ENCODE results near the gene COBL. TPM values are rescaled to one million over a fixed set of nuclear protein-coding genes. Genes with fewer than 3 reads are reported as not detected.

The COBL gene
- total and polyA plus RNA-seq, 12 donors, result 15.5 to 109 (median 87.8) TPM

- Histone ChIP-seq H3K4me1 (peaks cover 0 to 15% (median 0%) of the 10 kb centered on the region in 9 donors), H3K27me3 (peaks cover 0 to 3% (median 0%) of the 10 kb centered on the region in 7 donors), H3K36me3 (no peaks in the 10 kb centered on the region), H3K27ac (no peak overlapping the region), H3K4me3 (no peak overlapping the region), H3K9me3 (no peaks in the 10 kb centered on the region)
- no peak for ATAC-seq
- 81 to 84% methylated on average over 5 of the region's 5 CpGs for WGBS, 2 donors
- intact Hi-C loops (cut with DNase I), result loop anchor here in 1 of 10 donors (10.0 kb wide), 1 partner anchor 46 kb away; no protein-coding TSS in a partner anchor
- DNase-seq, result no peak
- TF ChIP-seq CTCF (IDR thresholded peaks at IDR 0.05), result no peak
Observed at GRCh38 chr7:51230723-51231122, 85.9 kb downstream of the COBL start.

GRCh38 chr7:51230324-51230625 lies 86.3 kb downstream of the COBL start:
- H3K27me3 ChIP-seq, result peaks cover 0 to 3% (median 0%) of the 10 kb centered on the region in 7 donors
- H3K36me3 ChIP-seq, result no peaks in the 10 kb centered on the region
- H3K27ac ChIP-seq, result no peak overlapping the region
- H3K4me3 ChIP-seq, result no peak overlapping the region
- peaks cover 0 to 15% (median 0%) of the 10 kb centered on the region in 9 donors for H3K4me1 ChIP-seq
- DNase-seq (no peak), ATAC-seq (no peak)
- no peaks in the 10 kb centered on the region for H3K9me3 ChIP-seq
- WGBS, 2 donors, result 71 to 73% methylated on average over 2 of the region's 2 CpGs
- intact Hi-C loops (cut with DNase I), result loop anchor here in 1 of 10 donors (10.0 kb wide), 1 partner anchor 45 kb away; no protein-coding TSS in a partner anchor
- TF ChIP-seq CTCF (IDR thresholded peaks at IDR 0.05), result no peak

GRCh38 chr7:51229620-51230323 lies 86.8 kb downstream of the COBL start:
- no peaks in the 10 kb centered on the region for H3K36me3 ChIP-seq
- intact Hi-C loops (cut with DNase I), result loop anchor here in 2 of 10 donors (10.0 kb wide), 2 partner anchors 45 to 125 kb away; no protein-coding TSS in a partner anchor
- no peak for DNase-seq
- H3K4me1 ChIP-seq, result peaks cover 0 to 15% (median 0%) of the 10 kb centered on the region in 9 donors
- H3K27me3 ChIP-seq, result peaks cover 0 to 3% (median 0%) of the 10 kb centered on the region in 7 donors
- TF ChIP-seq CTCF (IDR thresholded peaks at IDR 0.05), result no peak
- no peaks in the 10 kb centered on the region for H3K9me3 ChIP-seq
- H3K27ac ChIP-seq, result no peak overlapping the region
- 86 to 90% methylated on average over 11 of the region's 11 CpGs for WGBS, 2 donors
- H3K4me3 ChIP-seq, result no peak overlapping the region
- ATAC-seq, result no peak

- H3K4me1 ChIP-seq, result peaks cover 0 to 8% (median 0%) of the 10 kb centered on the region in 9 donors
- WGBS, 2 donors, result 69 to 71% methylated on average over 18 of the region's 18 CpGs
- ATAC-seq, result no peak
- intact Hi-C loops (cut with DNase I), result loop anchor here in 1 of 10 donors (10.0 kb wide), 1 partner anchor 126 kb away; no protein-coding TSS in a partner anchor
- no peak for TF ChIP-seq CTCF (IDR thresholded peaks at IDR 0.05)
- no peaks in the 10 kb centered on the region for H3K36me3 ChIP-seq
- no peak overlapping the region for H3K27ac ChIP-seq
- DNase-seq, result no peak
- H3K27me3 ChIP-seq, result peaks cover 0 to 3% (median 0%) of the 10 kb centered on the region in 7 donors
- no peaks in the 10 kb centered on the region for H3K9me3 ChIP-seq
- no peak overlapping the region for H3K4me3 ChIP-seq
Observed at GRCh38 chr7:51229106-51229537, 87.5 kb downstream of the COBL start.

Measured in heart right ventricle (tissue), 16 donors.